ENCODE measurements around the gene DGKI. TPM values are rescaled to one million over a fixed set of nuclear protein-coding genes. Genes with fewer than 3 reads are reported as not detected.

The DGKI gene
- total RNA-seq, 4 donors from 2014 or later = 0.66 to 2.9 (median 1.7) TPM

DNA sequence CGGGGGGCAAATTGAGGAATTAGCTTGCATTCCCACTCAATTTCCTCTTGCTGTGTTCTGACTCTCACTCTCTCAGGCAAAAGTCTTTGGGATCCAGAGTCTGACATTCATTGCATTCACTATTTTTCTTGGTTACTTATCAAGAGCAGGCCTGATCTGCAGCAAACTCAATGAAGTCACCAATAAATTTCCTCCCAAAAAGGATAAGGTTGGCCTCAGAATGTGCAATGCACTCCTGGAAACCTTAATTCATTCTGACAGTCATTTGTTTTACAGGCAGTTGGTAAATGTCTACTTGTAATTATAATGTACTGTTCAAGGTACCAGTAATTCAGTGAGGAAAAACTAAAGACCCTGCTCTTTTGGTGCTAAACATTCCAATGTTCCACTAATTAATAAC lies 6.3 kb upstream of the DGKI start:
- DNase-seq (ENCODE audit: extremely low spot score) = no peak
- intact Hi-C loops (cut with DNase I) = no loop called here
- H3K9me3 ChIP-seq = no peaks in the 10 kb centered on the region
- 90% methylated on average over 1 of the region's 1 CpG for WGBS
- H3K27me3 ChIP-seq = no peaks in the 10 kb centered on the region
- no peaks in the 10 kb centered on the region for H3K36me3 ChIP-seq
- H3K27ac ChIP-seq (replicated peaks in 1 of 4) = no peak overlapping the region
- no peak overlapping the region for H3K4me3 ChIP-seq
- no peaks in the 10 kb centered on the region for H3K4me1 ChIP-seq
- TF ChIP-seq POLR2AphosphoS5 (IDR thresholded peaks at IDR 0.05) = no peak
- TF ChIP-seq POLR2A (IDR thresholded peaks at IDR 0.05; ENCODE audit: low read depth) = no peak
- no peak for TF ChIP-seq EP300 (IDR thresholded peaks at IDR 0.05)
- TF ChIP-seq, protein P1, sequence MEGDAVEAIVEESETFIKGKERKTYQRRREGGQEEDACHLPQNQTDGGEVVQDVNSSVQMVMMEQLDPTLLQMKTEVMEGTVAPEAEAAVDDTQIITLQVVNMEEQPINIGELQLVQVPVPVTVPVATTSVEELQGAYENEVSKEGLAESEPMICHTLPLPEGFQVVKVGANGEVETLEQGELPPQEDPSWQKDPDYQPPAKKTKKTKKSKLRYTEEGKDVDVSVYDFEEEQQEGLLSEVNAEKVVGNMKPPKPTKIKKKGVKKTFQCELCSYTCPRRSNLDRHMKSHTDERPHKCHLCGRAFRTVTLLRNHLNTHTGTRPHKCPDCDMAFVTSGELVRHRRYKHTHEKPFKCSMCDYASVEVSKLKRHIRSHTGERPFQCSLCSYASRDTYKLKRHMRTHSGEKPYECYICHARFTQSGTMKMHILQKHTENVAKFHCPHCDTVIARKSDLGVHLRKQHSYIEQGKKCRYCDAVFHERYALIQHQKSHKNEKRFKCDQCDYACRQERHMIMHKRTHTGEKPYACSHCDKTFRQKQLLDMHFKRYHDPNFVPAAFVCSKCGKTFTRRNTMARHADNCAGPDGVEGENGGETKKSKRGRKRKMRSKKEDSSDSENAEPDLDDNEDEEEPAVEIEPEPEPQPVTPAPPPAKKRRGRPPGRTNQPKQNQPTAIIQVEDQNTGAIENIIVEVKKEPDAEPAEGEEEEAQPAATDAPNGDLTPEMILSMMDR (IDR thresholded peaks at IDR 0.05) = no peak

DNA sequence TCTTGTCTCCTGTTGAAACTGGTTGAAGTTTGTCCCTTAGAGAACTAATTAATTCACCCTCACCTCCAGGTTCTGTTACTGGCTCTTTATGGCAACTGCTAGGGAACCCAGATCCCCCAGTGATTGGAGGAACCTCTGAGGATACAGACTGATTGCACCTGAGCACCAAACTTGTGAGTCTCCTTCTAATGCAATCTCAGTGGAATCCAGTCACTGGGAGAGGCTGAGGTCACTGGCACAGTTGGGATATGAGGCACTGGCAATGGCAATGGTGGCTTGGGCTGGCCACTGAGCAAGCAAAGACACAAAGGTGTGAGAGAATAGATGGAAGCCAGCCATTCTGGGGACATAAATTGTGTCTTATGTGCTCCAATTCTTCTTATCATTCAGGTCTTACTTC lies 5.3 kb upstream of the DGKI start:
- H3K27ac ChIP-seq (replicated peaks in 1 of 4) = no peak overlapping the region
- no peaks in the 10 kb centered on the region for H3K9me3 ChIP-seq
- no peak overlapping the region for H3K4me3 ChIP-seq
- TF ChIP-seq, protein P1 (IDR thresholded peaks at IDR 0.05) = no peak
- TF ChIP-seq POLR2AphosphoS5 (IDR thresholded peaks at IDR 0.05) (no peak), POLR2A (IDR thresholded peaks at IDR 0.05; ENCODE audit: low read depth) (no peak), EP300 (IDR thresholded peaks at IDR 0.05) (no peak)
- no peak for DNase-seq (ENCODE audit: extremely low spot score)
- H3K27me3 ChIP-seq = peaks cover 0 to 6% (median under 1%) of the 10 kb centered on the region in 4 donors
- intact Hi-C loops (cut with DNase I) = no loop called here
- H3K4me1 ChIP-seq = peaks cover 4 to 6% (median 6%) of the 10 kb centered on the region in 4 donors
- H3K36me3 ChIP-seq = no peaks in the 10 kb centered on the region

DNA sequence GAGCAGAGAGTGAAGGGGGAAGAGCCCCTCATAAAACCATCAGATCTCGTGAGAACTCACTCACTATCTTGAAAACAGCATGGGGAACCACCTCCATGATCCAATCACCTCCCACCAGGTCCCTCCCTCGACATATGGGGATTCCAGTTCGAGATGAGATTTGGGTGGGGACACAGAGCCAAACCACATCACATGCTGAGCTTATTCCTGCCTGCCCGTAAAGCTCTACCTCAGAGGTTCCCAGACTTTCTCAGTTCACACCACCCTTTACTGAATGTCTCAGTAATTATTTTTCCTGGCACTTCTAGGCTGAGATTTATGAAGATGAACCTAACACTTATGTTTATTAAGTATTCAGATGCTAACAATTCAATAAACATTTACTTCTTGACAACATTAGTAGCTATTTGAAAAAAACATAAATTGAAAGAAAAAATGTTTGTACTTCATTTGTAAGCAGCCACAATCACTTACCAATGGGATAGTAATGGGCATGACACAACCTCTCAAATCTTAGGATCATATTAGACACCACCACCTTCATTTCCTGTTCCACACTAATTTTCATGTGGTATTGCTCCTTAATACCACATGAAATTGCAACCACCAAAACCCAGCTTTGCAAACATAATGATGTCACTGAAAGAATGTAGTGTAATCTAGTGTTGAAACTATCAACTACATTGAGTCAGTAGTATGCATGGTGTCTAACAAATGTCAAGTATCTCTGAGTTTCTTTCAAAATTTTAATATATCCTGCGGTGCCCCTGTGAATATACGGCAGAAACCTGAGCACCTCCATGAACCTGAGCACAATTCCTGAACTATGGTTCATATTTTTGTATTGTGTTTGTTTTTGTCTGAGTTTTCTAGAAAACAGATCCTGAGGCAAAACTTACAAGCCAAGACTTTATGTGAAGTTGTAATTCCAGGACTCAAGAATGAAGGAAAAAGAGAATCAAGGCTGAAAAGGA lies 4.5 kb upstream of the DGKI start:
- Histone ChIP-seq H3K27me3 (peaks cover 0 to 13% (median 3%) of the 10 kb centered on the region in 4 donors), H3K4me3 (no peak overlapping the region), H3K9me3 (no peaks in the 10 kb centered on the region), H3K36me3 (no peaks in the 10 kb centered on the region), H3K4me1 (peaks cover 8 to 13% (median 12%) of the 10 kb centered on the region in 4 donors), H3K27ac (replicated peaks in 1 of 4) (no peak overlapping the region)
- no peak for DNase-seq (ENCODE audit: extremely low spot score)
- intact Hi-C loops (cut with DNase I) = no loop called here
- TF ChIP-seq POLR2A (IDR thresholded peaks at IDR 0.05; ENCODE audit: low read depth) (no peak), EP300 (IDR thresholded peaks at IDR 0.05) (no peak), POLR2AphosphoS5 (IDR thresholded peaks at IDR 0.05) (no peak)
- TF ChIP-seq, protein P1 (IDR thresholded peaks at IDR 0.05) = no peak
- 90% methylated on average over 6 of the region's 6 CpGs for WGBS

DNA sequence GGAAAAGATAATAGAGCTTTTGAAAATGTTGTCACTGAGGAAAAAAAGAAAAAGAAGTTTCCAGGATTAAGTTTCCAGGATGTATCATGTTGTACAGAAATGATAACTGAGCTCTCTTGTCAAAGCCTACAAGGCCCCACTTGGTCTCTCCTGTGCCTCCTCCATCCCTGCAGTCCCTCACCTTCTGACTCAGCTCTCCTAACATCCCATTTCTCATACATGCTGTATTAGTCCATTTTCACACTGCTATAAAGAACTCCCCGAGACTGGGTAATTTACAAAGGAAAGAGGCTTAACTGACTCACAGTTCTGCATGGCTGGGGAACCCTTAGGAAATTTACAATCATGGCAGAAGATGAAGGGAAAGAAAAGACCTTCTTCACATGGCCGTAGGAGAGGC lies 3.8 kb upstream of the DGKI start:
- no peak for DNase-seq (ENCODE audit: extremely low spot score)
- TF ChIP-seq POLR2A (IDR thresholded peaks at IDR 0.05; ENCODE audit: low read depth) = no peak
- TF ChIP-seq POLR2AphosphoS5 (IDR thresholded peaks at IDR 0.05) = no peak
- TF ChIP-seq, protein P1 (IDR thresholded peaks at IDR 0.05) = no peak
- no peak for TF ChIP-seq EP300 (IDR thresholded peaks at IDR 0.05)
- Histone ChIP-seq H3K27me3 (peaks cover 0 to 19% (median 3%) of the 10 kb centered on the region in 4 donors), H3K4me3 (no peak overlapping the region), H3K9me3 (no peaks in the 10 kb centered on the region), H3K4me1 (peaks cover 8 to 17% (median 16%) of the 10 kb centered on the region in 4 donors), H3K36me3 (no peaks in the 10 kb centered on the region), H3K27ac (replicated peaks in 1 of 4) (no peak overlapping the region)
- intact Hi-C loops (cut with DNase I) = no loop called here
- 93% methylated on average over 2 of the region's 2 CpGs for WGBS
